ENCODE measurements around the gene PCSK2.

GRCh38 chr20:17197041-17197440 lies 29.8 kb upstream of the PCSK2 start:
- TF ChIP-seq, protein P1, sequence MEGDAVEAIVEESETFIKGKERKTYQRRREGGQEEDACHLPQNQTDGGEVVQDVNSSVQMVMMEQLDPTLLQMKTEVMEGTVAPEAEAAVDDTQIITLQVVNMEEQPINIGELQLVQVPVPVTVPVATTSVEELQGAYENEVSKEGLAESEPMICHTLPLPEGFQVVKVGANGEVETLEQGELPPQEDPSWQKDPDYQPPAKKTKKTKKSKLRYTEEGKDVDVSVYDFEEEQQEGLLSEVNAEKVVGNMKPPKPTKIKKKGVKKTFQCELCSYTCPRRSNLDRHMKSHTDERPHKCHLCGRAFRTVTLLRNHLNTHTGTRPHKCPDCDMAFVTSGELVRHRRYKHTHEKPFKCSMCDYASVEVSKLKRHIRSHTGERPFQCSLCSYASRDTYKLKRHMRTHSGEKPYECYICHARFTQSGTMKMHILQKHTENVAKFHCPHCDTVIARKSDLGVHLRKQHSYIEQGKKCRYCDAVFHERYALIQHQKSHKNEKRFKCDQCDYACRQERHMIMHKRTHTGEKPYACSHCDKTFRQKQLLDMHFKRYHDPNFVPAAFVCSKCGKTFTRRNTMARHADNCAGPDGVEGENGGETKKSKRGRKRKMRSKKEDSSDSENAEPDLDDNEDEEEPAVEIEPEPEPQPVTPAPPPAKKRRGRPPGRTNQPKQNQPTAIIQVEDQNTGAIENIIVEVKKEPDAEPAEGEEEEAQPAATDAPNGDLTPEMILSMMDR (IDR thresholded peaks at IDR 0.05): no peak
- TF ChIP-seq POLR2AphosphoS5 (IDR thresholded peaks at IDR 0.05): no peak
